GM12875 (cell line): Measurements from ENCODE around the gene CALHM2.

Experiments used
- H3K4me3 ChIP-seq: one replicate; pipeline ENCODE4 v1.5.1; 2011; ENCODE audit warnings: low read depth, low read length, control low read depth
- CTCF ChIP-seq: IDR thresholded peaks from 2 replicates; pipeline ENCODE4 v1.5.1; 2011; ENCODE audit warnings: low read depth, mild to moderate bottlenecking, control low read depth, inconsistent platforms, low read length, moderate library complexity, borderline replicate concordance; ENCODE audit not compliant: insufficient read depth

The CALHM2 gene

DNA sequence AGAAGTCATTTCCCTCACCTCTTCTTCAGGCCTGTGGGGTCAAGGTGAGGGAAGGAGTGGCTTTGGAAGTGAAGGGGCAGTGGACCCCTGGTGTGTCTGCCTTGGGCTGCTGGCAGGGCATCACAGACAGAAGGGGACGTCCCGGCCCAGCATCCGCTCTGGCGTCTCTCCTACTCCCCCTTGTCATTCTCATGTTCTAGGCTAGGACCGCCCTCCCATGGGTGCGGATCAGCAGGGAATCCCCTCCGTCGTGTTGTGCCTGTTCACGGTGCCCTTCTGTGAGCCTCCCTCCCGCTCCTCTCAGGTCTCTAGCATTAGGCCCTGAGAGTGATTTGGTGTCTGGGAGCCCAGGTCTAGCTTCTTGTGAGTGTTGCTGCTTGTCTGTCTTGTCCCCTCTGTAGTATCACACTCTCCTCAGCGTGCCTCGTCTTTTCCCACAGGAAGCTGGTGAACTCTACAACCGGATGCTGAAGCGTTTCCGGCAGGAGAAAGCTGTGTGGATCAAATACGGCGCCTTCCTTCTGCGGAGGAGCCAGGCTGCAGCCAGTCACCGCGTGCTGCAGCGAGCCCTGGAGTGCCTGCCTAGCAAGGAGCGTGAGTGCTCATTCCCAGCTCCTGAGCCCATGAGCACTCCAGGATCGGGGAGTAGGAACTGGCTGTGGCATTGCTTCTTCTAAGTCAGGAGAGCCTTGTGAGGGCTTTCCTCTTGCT, 8.5 kb downstream of the CALHM2 start:
- no peak for TF ChIP-seq CTCF
- no peak overlapping the region for H3K4me3 ChIP-seq

GRCh38 chr10:103442031-103442461, 10.1 kb downstream of the CALHM2 start:
- TF ChIP-seq CTCF: no peak
- no peak overlapping the region for H3K4me3 ChIP-seq

DNA sequence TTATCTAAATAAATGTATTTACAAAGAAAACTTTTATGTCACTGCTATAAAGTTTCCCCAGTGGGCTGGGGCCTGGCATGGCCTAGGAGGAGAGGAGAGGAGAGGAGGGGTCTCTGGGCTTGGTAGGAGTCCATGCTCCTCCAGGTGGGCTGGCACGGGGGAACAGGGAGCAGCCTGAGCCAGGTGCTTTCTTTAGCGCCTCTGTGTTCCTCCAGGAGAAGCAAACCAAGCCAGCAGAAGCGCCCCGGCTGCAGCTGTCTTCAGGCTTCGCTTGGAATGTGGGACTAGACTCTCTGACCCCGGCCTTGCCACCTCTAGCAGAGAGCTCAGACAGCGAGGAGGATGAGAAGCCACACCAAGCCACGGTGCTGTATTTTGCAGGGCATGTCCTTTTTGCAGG, 10.6 kb downstream of the CALHM2 start:
- no peak for TF ChIP-seq CTCF
- H3K4me3 ChIP-seq: no peak overlapping the region

DNA sequence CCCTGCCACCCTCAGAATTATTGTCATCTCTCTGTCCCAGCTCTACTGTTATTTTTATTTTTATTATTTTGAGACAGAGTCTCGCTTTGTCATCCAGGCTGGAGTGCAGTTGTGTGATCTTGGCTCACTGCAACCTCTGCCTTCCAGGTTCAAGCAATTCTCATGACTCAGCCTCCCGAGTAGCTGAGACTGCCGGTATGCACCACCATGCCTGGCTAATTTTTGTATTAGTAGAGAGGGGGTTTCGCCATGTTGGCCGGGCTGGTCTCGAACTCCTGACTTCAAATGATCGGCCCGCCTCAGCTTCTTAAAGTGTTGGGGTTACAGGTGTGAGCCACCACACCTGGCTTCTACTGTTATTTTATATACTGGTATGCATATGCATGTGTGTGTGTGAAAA, 11.0 kb downstream of the CALHM2 start:
- no peak overlapping the region for H3K4me3 ChIP-seq
- no peak for TF ChIP-seq CTCF

- H3K4me3 ChIP-seq: no peak overlapping the region
- no peak for TF ChIP-seq CTCF
These were observed 11.8 kb downstream of the CALHM2 start for GRCh38 chr10:103440416-103440815.

DNA sequence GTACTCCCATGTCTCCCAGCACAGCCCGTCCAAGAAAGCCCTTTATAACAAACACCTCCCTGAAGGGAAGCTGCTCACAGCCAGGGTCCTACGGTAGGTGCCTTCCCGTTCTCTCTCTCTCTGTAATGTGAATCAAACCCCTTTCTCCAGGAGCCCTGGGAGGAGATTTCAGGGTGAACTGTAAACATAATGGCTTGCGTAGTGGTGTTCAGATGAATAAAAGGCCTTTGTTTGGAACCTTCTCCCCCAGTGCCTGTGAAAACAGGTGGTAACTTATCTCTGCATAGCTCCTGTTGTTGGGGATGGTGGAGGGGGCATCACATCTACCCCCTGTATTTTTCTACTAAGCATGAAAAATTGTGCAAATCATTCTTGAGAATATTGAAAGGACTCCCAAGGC, 12.4 kb downstream of the CALHM2 start:
- no peak for TF ChIP-seq CTCF
- no peak overlapping the region for H3K4me3 ChIP-seq

DNA sequence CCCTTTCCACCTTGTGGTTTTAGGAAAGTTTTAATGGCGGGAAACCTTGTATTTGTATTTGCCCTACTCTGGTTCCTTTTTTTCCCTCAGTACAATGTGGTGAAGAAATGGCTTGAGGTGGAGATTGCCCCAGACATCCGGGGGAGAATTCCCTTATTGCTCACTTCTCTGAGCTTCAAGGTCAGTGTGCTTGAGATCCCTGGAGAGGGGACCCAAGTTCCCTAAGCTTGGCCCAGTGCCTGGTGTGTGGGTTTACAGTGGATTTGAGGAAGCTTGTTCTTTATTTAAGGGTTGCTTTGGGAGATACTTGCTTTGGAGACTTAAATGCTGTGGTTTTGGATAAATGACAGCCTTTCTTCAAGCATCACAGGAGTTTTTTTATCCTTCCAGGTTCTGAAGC, 18.3 kb downstream of the CALHM2 start:
- H3K4me3 ChIP-seq: no peak overlapping the region
- no peak for TF ChIP-seq CTCF
